Neutrophil (primary cell): ENCODE results near the gene KIR3DL2.
"Not testable (repeated sequence)": the region's sequence is repeated elsewhere in the genome, so short reads cannot be mapped to it uniquely, and the experiment has no call there.

Experiments
- H3K27ac ChIP-seq: fragments of 200-600 bp; sonication (generic); 2 replicates; pipeline ENCODE4 v1.5.1; 2016; ENCODE audit warnings: mild to moderate bottlenecking, moderate library complexity
- H3K27me3 ChIP-seq: fragments of 200-600 bp; sonication (generic); 2 replicates; pipeline ENCODE4 v1.6.0; 2016; ENCODE audit warnings: mild to moderate bottlenecking
- H3K36me3 ChIP-seq: fragments of 200-600 bp; sonication (generic); 2 replicates; pipeline ENCODE4 v1.5.1; 2017
- H3K4me1 ChIP-seq, 2 experiments: fragments of 200-600 bp in 1 of 2; sonication (generic) in 1 of 2; 1 replicate in 1 of 2; 2 replicates in 1 of 2; pipeline versions ENCODE4 v1.5.1 to v1.6.1; 2013 to 2016; ENCODE audit warnings: low read depth in 1 of 2, low read length in 1 of 2, mild to moderate bottlenecking in 1 of 2, moderate library complexity in 1 of 2; ENCODE audit not compliant: control insufficient read depth in 1 of 2, insufficient read depth in 1 of 2
- H3K4me3 ChIP-seq, 2 experiments: fragments of 200-600 bp in 1 of 2; sonication (generic) in 1 of 2; 1 replicate in 1 of 2; 2 replicates in 1 of 2; pipeline ENCODE4 v1.5.1; 2013 to 2016; ENCODE audit warnings: low read depth in 1 of 2, low read length in 1 of 2, mild to moderate bottlenecking in 1 of 2, moderate library complexity in 1 of 2
- H3K9me3 ChIP-seq: fragments of 200-600 bp; sonication (generic); 2 replicates; pipeline ENCODE4 v1.5.1; 2016
- TF ChIP-seq, protein P1 (sequence below): fragments of 200-600 bp; sonication (generic); IDR thresholded peaks from 2 replicates; pipeline ENCODE4 v1.5.1; 2016; ENCODE audit warnings: antibody characterized with exemption

Gene KIR3DL2

DNA sequence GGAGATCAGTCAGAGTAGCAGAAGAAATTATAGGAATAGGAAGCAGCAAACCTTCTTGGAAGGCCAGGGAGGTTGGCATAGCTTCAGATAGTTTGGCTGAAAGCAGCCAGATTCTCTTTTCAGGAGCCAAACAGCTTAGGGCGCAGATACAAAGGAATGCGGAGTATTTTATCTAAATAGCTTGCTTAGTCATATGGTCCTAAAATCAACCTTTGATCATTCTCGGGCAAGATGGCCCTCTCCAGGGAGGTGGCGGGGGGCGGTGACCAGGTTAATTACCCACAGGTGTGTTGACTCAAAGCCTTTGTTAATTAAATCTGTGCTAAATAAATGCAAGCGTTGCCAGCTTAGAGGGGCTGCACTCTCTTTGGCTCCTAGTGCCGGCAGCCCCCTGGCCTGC is 43.2 kb downstream of the KIR3DL2 start:
- H3K9me3 ChIP-seq: no peaks in the 10 kb centered on the region
- H3K4me1 ChIP-seq: peaks cover 9 to 13% of the 10 kb centered on the region in 2 experiments
- no peak overlapping the region for H3K27ac ChIP-seq
- H3K36me3 ChIP-seq: peaks cover 54% of the 10 kb centered on the region
- TF ChIP-seq, protein P1, sequence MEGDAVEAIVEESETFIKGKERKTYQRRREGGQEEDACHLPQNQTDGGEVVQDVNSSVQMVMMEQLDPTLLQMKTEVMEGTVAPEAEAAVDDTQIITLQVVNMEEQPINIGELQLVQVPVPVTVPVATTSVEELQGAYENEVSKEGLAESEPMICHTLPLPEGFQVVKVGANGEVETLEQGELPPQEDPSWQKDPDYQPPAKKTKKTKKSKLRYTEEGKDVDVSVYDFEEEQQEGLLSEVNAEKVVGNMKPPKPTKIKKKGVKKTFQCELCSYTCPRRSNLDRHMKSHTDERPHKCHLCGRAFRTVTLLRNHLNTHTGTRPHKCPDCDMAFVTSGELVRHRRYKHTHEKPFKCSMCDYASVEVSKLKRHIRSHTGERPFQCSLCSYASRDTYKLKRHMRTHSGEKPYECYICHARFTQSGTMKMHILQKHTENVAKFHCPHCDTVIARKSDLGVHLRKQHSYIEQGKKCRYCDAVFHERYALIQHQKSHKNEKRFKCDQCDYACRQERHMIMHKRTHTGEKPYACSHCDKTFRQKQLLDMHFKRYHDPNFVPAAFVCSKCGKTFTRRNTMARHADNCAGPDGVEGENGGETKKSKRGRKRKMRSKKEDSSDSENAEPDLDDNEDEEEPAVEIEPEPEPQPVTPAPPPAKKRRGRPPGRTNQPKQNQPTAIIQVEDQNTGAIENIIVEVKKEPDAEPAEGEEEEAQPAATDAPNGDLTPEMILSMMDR: no peak
- no peaks in the 10 kb centered on the region for H3K27me3 ChIP-seq
- H3K4me3 ChIP-seq: no peak overlapping the region

DNA sequence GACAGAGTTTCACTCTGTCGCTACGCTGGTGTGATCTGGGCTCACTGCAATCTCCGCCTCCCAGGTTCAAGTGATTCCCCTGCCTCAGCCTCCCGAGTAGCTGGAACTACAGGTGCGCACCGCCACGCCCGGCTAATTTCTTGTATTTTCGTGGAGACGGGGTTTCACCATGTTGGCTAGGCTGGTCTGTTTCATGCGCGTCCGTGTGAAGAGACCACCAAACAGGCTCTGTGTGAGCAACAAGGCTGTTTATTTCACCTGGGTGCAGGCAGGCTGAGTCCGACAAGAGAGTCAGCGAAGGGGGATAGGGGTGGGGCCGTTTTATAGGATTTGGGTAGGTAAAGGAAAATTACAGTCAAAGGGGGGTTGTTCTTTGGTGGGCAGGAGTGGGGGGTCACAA is 43.9 kb downstream of the KIR3DL2 start:
- Histone ChIP-seq H3K4me1 (peaks cover 9 to 16% of the 10 kb centered on the region in 2 experiments), H3K36me3 (peaks cover 47% of the 10 kb centered on the region)
- not testable (repeated sequence) for H3K27me3 ChIP-seq, H3K4me3 ChIP-seq, H3K27ac ChIP-seq, H3K9me3 ChIP-seq

DNA sequence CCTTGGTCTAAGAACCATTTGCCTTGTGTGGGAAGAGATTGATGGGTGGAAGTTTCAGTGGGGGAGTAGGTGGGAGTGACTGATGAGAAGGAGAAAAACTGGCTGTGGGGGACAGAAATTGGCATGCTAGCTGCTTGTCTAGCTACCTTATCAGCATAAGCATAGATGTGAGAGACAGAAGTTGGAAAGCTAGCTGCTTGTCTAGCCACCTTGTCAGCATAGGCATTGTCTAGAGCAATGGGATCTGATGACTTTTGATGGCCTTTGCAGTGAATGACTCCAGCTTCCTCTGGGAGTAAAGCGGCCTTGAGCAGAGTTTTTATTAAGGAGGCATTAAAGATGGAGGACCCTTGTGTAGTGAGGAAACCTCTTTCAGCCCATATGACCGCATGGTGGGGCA is 45.8 kb downstream of the KIR3DL2 start:
- H3K4me1 ChIP-seq: peaks cover 21 to 28% of the 10 kb centered on the region in 2 experiments
- peak overlapping the region; percentile 15 for H3K27ac ChIP-seq
- H3K4me3 ChIP-seq: no peak overlapping the region
- H3K9me3 ChIP-seq: no peaks in the 10 kb centered on the region
- peaks cover 27% of the 10 kb centered on the region for H3K36me3 ChIP-seq
- H3K27me3 ChIP-seq: no peaks in the 10 kb centered on the region
- TF ChIP-seq, protein P1: no peak

DNA sequence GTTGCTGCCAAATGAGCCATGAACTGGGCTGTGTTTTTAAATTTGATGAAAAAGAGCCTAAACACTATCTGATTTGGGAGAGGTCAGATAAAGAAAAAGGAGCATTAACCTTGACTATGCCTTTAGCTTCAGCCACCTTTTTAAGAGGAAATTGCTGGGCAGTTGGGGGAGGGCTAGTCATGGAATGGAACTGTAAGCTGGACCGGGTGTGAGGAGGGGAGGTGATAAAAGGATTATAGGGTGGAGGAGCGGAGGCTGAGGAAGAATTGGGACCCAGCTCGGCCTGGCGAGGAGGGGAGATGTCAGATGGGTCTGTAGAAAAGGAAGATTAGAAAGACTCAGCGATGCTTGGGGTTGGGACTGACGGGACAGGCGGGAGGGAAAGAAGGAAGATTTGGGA is 48.4 kb downstream of the KIR3DL2 start:
- H3K36me3 ChIP-seq, H3K27ac ChIP-seq: not testable (repeated sequence)

DNA sequence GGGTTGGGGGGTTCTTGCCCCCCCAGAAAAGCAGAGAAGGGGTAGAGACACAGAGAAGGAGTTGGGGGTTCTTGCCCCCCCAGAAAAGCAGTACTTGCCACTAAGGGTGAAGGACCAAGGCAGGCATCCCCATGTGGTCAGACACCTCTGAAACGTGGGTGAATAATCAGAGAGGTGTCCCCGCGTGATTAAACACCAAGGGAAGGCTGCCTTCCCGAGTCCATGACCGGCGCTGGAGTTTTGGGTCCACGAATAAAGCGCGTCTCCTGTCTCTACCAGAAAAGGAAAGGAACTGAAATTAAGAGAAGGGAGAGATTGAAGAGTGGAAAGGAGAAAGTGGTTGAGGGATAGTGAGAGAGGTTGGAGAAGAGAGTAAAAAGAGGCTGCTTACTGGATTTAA is 49.4 kb downstream of the KIR3DL2 start:
- H3K27me3 ChIP-seq, H3K4me3 ChIP-seq, H3K36me3 ChIP-seq, H3K9me3 ChIP-seq: not testable (repeated sequence)
- Histone ChIP-seq H3K4me1 (peaks cover 37 to 44% of the 10 kb centered on the region in 2 experiments), H3K27ac (peak overlapping the region; percentile 62)

More for the DNA sequence above, 48.4 kb downstream of the KIR3DL2 start:
- not testable (repeated sequence) for H3K9me3 ChIP-seq, H3K27me3 ChIP-seq, H3K4me3 ChIP-seq
- H3K4me1 ChIP-seq: peaks cover 37 to 44% of the 10 kb centered on the region in 2 experiments

DNA sequence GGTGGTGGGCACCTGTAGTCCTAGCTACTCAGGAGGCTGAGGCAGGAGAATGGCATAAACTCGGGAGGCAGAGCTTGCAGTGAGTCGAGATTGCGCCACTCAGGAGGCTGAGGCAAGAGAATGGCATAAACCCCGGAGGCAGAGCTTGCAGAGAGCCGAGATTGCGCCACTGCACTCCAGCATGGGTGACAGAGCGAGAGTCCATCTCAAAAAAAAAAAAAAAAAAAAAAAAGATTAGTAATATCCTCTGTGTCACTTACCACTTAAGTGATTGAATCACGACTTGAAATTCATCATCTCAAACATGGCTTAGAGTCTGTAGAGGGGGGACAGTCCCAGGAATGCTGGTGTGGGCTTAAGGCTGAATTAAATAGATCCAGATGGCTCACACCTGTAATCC is 50.9 kb downstream of the KIR3DL2 start:
- H3K4me3 ChIP-seq: peak overlapping the region in 1 of 2 experiments; percentile 30
- peaks cover 34 to 46% of the 10 kb centered on the region in 2 experiments for H3K4me1 ChIP-seq
- not testable (repeated sequence) for H3K36me3 ChIP-seq, H3K9me3 ChIP-seq
- H3K27me3 ChIP-seq: peaks cover 17% of the 10 kb centered on the region
- H3K27ac ChIP-seq: peak overlapping the region; percentile 84

DNA sequence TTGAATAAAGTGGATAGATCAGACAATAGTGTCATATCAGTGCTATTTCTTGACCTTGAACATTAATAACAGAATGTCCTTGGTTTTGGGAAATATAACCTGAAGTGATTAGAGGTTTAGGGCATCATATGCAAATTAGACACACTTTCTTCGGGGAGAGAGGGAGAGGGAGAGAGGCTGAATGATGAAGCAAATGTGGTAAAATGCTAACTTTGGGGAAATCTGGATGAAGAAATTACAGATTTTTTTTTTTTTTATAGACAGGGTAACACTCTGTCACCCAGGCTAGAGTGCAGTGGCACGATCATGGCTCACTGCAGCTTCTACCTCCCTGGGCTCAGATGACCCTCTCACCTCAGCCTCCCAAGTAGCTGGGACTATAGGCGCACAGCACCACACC is 51.8 kb downstream of the KIR3DL2 start:
- TF ChIP-seq, protein P1: no peak
- H3K4me1 ChIP-seq: peaks cover 28 to 41% of the 10 kb centered on the region in 2 experiments
- H3K27me3 ChIP-seq: peaks cover 24% of the 10 kb centered on the region
- peaks cover 4% of the 10 kb centered on the region for H3K36me3 ChIP-seq
- H3K4me3 ChIP-seq: no peak overlapping the region
- H3K9me3 ChIP-seq: no peaks in the 10 kb centered on the region
- H3K27ac ChIP-seq: peak overlapping the region; percentile 84

DNA sequence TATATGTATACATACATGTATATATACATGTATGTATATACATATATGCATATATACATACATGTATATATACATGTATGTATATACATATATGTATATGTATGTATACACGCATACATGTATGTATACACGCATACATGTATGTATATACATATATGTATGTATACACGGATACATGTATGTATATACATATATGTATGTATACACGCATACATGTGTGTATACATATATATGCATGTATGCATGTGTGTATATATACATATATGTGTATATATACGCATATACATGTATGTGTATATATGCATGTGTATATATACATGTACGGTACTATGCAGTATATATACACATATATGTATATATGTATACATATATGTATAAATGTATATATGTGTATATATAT is 53.1 kb downstream of the KIR3DL2 start:
- Histone ChIP-seq H3K4me1 (peaks cover 28 to 37% of the 10 kb centered on the region in 2 experiments), H3K9me3 (no peaks in the 10 kb centered on the region), H3K27me3 (peaks cover 24% of the 10 kb centered on the region), H3K36me3 (peaks cover 4% of the 10 kb centered on the region), H3K4me3 (no peak overlapping the region), H3K27ac (no peak overlapping the region)
- TF ChIP-seq, protein P1: no peak

DNA sequence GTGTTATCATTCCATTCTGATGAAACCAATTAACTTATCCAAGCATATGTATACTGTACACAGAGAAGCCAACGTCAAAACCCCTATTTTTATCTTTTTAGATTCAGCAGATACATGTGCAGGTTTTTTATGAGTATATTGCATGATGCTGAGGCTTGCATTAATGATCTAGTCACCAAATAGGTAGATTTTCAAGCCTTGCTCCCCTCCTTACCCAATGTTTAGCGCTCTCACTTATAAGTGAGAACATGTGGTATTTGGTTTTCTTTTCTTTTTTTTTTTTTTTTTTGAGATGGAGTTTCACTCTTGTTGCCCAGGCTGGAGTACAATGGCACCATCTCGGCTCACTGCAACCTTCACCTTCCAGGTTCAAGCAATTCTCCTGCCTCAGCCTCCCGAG is 54.0 kb downstream of the KIR3DL2 start:
- not testable (repeated sequence) for H3K4me3 ChIP-seq, H3K27ac ChIP-seq, H3K36me3 ChIP-seq, H3K9me3 ChIP-seq
- peaks cover 24% of the 10 kb centered on the region for H3K27me3 ChIP-seq
- peaks cover 28 to 33% of the 10 kb centered on the region in 2 experiments for H3K4me1 ChIP-seq
